Lung (tissue), 12 donors: Measurements from ENCODE around the gene OR5AU1. TPM values are rescaled to one million over a fixed set of nuclear protein-coding genes. Genes with fewer than 3 reads are reported as not detected.

ENCODE experiments used
- ATAC-seq: fragments of 200-7000 bp; cut with Tn5 transposase; one replicate; pipeline ENCODE4 v1.9.1; 2020; ENCODE audit warnings: moderate number of reproducible peaks; ENCODE audit not compliant: insufficient read depth, low FRiP score
- DNase-seq, 3 donors: peaks; one replicate each; pipeline ENCODE4 v3.0.0-alpha.2; 2013 to 2017
- H3K27ac ChIP-seq, 2 donors: one replicate each; pipeline ENCODE4 v1.5.1; 2013; ENCODE audit warnings: mild to moderate bottlenecking in 2 of 2, moderate library complexity in 2 of 2, control low read depth in 1 of 2, inconsistent platforms in 1 of 2, low read depth in 1 of 2, low read length in 1 of 2
- H3K27me3 ChIP-seq, 3 donors: one replicate each; pipeline ENCODE4 v1.5.1; 2013; ENCODE audit warnings: low read length in 2 of 3; ENCODE audit not compliant: control insufficient read depth in 3 of 3, insufficient read depth in 3 of 3
- H3K36me3 ChIP-seq, 4 donors: one replicate each; pipeline ENCODE4 v1.5.1; 2013; ENCODE audit warnings: low read length in 4 of 4, mild to moderate bottlenecking in 1 of 4, moderate library complexity in 1 of 4; ENCODE audit not compliant: control insufficient read depth in 4 of 4, insufficient read depth in 4 of 4
- H3K4me1 ChIP-seq, 5 donors: one replicate each; pipeline ENCODE4 v1.5.1; 2013; ENCODE audit warnings: low read length in 5 of 5, mild to moderate bottlenecking in 2 of 5, moderate library complexity in 1 of 5; ENCODE audit not compliant: control insufficient read depth in 5 of 5, insufficient read depth in 5 of 5
- H3K4me3 ChIP-seq: one replicate; pipeline ENCODE4 v1.5.1; 2013; ENCODE audit warnings: mild to moderate bottlenecking, control low read depth, moderate library complexity
- H3K9ac ChIP-seq, 2 donors: one replicate each; pipeline ENCODE4 v1.5.1; 2013; ENCODE audit warnings: low read length in 2 of 2, control low read depth in 1 of 2; ENCODE audit not compliant: insufficient read depth in 1 of 2
- H3K9me3 ChIP-seq, 4 donors: one replicate each; pipeline ENCODE4 v1.5.1; 2013; ENCODE audit warnings: low read length in 3 of 4, mild to moderate bottlenecking in 1 of 4, moderate library complexity in 1 of 4; ENCODE audit not compliant: control insufficient read depth in 4 of 4, insufficient read depth in 3 of 4
- WGBS, 2 donors: extraction: QIAGEN DNeasy Blood & Tissue Kit; methylation state at CpG; one replicate each; pipeline ENCODE4 v1.1.7; 2013; 5-methylcytosine and 5-hydroxymethylcytosine counted together
- polyA plus RNA-seq, 2 donors: library from polyadenylated mRNA; stranded (reverse); fragments of 200-250 nt; gene quantifications; one replicate each; pipeline ENCODE4 v1.2.1, GENCODE V29; 2013
- total RNA-seq, 2 donors: library from RNA; depleted of rRNA in 1 of 2; stranded (reverse); fragments of >200 nt in 1 of 2; gene quantifications; one replicate each; pipeline ENCODE4 v1.2.1, GENCODE V29; 2014 to 2021
- TF ChIP-seq, protein P1 (sequence below): IDR thresholded peaks from 2 replicates; pipeline ENCODE4 v1.5.1; 2012; ENCODE audit warnings: mild to moderate bottlenecking; ENCODE audit errors: control extremely low read depth, extremely low read depth
- donor health status: control.
- donor health status: control.
- donor health status: Bipolar disorder and iron deficiency.
- donor health status: healthy.
- donor health status: DM: yes; HTN: yes; CAD: no.

Gene OR5AU1
- total and polyA plus RNA-seq, 4 donors, result not detected

DNA sequence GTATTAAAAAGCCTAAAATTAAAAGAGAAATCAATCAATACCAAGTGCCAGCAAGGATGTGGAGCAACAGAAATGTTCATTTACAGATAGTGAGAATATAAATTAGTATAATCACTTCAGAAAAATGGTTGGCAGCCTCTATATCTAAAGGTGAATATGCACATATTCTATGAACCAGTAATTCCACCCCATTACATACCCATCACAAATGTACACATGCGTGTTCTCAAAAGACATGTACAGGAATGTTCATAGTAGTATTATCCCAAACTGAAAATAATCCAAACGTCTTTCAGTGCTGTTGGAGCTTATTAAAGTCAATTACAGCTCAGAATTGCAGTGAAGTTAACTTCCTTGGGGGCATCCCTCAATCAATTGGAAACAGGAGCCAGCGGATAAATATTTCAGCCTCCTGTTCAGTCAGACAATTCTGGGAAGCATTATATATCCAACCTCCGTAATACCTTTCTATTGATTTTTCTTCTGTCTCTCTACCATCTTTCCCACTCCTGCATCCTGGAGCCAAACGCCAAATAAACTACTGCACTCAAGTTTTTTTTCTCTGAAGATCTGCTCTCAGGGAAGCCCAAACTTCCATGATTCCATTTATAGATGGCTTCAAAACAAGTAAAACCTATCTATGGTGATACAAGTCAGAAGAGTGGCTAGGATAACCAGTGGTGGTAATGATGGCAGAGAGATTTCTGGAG is 45.0 kb upstream of the OR5AU1 start:
- DNase-seq (no peak), ATAC-seq (no peak)
- no peak overlapping the region for H3K9ac ChIP-seq
- H3K9me3 ChIP-seq, result peaks cover 0 to 3% (median 1%) of the 10 kb centered on the region in 4 donors
- H3K4me1 ChIP-seq, result peaks cover 0 to under 1% (median 0%) of the 10 kb centered on the region in 5 donors
- TF ChIP-seq, protein P1, sequence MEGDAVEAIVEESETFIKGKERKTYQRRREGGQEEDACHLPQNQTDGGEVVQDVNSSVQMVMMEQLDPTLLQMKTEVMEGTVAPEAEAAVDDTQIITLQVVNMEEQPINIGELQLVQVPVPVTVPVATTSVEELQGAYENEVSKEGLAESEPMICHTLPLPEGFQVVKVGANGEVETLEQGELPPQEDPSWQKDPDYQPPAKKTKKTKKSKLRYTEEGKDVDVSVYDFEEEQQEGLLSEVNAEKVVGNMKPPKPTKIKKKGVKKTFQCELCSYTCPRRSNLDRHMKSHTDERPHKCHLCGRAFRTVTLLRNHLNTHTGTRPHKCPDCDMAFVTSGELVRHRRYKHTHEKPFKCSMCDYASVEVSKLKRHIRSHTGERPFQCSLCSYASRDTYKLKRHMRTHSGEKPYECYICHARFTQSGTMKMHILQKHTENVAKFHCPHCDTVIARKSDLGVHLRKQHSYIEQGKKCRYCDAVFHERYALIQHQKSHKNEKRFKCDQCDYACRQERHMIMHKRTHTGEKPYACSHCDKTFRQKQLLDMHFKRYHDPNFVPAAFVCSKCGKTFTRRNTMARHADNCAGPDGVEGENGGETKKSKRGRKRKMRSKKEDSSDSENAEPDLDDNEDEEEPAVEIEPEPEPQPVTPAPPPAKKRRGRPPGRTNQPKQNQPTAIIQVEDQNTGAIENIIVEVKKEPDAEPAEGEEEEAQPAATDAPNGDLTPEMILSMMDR, result no peak
- H3K36me3 ChIP-seq, result peaks cover 0 to 19% (median 6%) of the 10 kb centered on the region in 4 donors
- no peaks in the 10 kb centered on the region for H3K27me3 ChIP-seq
- no peak overlapping the region for H3K4me3 ChIP-seq
- H3K27ac ChIP-seq, result no peak overlapping the region
- WGBS, 2 donors, result 86 to 88% methylated on average over 5 of the region's 5 CpGs

DNA sequence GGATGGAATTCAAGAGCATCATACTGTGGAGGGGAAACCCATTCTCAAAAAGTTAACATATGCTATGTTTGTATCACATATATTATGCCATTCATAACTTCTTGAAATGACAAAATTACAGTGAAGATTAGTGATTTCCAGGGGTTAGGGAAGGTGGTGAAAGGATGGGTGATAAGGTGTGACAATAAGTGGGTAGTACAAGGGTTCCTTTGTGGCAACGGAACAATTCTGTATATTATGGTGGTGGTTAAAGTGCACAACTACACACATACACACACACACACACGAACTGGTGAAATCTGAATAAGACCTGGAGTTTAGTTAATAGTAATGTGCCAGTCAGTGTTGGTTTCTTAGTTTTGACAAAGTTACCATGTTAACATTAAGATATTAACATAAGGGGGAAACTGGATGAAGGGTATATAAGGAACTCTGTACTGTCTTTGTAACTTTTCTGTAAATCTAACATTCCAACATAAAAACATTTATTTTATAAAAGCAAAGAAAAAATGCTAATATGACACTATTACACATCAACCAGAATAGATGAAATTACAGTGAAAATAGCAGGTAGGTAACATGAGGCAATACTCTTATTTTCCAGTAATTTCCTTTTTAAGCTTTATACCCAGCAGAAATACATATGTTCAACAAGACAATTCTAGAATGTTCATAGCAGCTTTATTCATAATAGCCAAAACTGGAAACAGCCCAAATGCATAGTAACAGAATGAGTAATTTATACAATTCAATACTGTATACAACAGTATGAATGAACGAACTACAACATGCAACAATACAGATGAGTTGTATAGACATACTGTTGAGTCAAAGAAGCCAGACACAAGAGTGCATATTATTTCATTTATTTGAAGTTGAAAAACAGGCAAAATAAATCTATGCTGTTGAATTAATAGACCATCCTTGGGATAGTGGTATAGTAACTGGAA is 44.0 kb upstream of the OR5AU1 start:
- TF ChIP-seq, protein P1, result no peak
- Histone ChIP-seq H3K4me3 (no peak overlapping the region), H3K9me3 (peaks cover 0 to 3% (median 1%) of the 10 kb centered on the region in 4 donors), H3K27ac (no peak overlapping the region), H3K27me3 (no peaks in the 10 kb centered on the region), H3K4me1 (no peaks in the 10 kb centered on the region), H3K9ac (no peak overlapping the region), H3K36me3 (peaks cover 0 to 13% (median 5%) of the 10 kb centered on the region in 4 donors)
- no peak for DNase-seq
- 76 to 84% methylated on average over 3 of the region's 3 CpGs for WGBS, 2 donors
- ATAC-seq, result no peak

- ATAC-seq (no peak), DNase-seq (no peak)
- TF ChIP-seq, protein P1, result no peak
- no peak overlapping the region for H3K4me3 ChIP-seq
- H3K27ac ChIP-seq, result no peak overlapping the region
- 95 to 96% methylated on average over 2 of the region's 2 CpGs for WGBS, 2 donors
- H3K27me3 ChIP-seq, result no peaks in the 10 kb centered on the region
- no peak overlapping the region for H3K9ac ChIP-seq
- peaks cover 0 to 3% (median 1%) of the 10 kb centered on the region in 4 donors for H3K9me3 ChIP-seq
- H3K36me3 ChIP-seq, result peaks cover 0 to 7% (median 0%) of the 10 kb centered on the region in 4 donors
- H3K4me1 ChIP-seq, result no peaks in the 10 kb centered on the region
Observed at GRCh38 chr14:21197418-21198205, 41.7 kb upstream of the OR5AU1 start.
